H54 (cell line): ENCODE results near the gene PLCB2.

Source experiments
- DNase-seq: peaks from one replicate; pipeline ENCODE4 v3.0.0; 2011; ENCODE audit warnings: low spot score, mixed read lengths; ENCODE audit not compliant: insufficient read length
- FAIRE-seq: peaks from 3 replicates; lab custom pipeline; 2011; peaks lifted over from hg19 to GRCh38; lab: Jason Lieb, UNC
- POLR2A ChIP-seq: IDR thresholded peaks from 2 replicates; pipeline ENCODE4 v1.6.1; 2011; ENCODE audit warnings: low read depth, mild to moderate bottlenecking, low read length

PLCB2 gene

DNA sequence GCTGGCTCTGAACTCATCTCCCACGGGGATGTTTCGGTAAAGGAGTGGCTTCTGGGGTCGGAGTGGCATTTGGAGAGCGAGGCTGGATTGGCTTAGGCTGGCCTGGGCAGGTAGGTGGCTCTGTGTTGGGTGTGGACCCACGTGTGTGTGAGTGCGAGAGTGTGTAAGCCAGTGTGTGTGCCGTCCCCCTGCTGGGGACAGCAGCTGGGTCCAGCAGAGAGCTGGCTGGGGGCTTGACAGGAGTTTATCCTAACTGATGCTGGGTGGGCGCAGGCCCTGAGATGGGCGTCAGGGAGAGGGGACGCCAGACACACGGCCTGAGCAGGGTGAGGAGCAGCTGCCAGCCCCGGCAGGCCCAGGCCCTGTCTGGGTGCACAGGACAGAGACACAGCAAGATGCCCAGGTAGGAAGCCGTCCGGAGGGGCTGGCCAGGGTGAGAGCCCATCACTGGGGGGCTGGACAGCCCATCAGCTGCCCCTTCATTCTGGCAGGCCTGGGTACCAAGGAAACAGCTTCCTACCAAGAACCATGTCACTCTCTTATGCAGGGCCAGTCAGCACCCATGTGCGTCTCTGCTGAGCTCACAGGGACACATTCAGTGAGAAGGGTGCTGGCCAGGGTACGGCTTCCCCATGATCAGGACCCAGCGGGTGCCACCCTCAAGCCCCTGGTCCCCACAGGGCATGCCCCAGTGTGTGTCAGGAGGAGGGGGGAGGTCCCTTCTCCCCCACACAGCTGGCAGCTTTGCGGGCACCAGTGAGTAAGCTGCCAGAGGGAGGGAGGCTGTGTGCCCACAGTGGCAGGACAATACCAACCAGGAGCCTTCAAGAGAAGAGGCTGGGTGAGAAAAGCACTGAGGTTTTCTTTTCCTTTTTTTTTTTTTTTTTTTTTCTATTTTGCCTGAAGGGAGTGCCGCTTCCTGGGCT is 67.8 kb downstream of the PLCB2 start:
- FAIRE-seq = no peak
- DNase-seq = peak; percentile 72
- no peak for TF ChIP-seq POLR2A

DNA sequence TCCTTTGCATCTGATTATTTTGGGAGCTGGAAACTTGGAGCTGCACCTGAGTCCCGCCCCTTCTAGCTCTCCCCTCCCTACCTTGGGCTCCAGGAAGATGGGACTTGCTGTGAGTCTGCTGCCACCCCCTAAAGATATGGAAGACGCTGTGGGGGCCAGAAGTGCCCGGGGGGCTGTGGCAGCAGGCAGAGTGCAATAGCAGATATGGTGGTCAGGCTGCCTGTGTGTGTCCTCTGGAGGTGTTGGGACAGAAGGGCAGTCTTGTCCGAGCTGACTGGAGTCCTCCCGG is 68.4 kb downstream of the PLCB2 start:
- no peak for TF ChIP-seq POLR2A
- DNase-seq (no peak), FAIRE-seq (no peak)

DNA sequence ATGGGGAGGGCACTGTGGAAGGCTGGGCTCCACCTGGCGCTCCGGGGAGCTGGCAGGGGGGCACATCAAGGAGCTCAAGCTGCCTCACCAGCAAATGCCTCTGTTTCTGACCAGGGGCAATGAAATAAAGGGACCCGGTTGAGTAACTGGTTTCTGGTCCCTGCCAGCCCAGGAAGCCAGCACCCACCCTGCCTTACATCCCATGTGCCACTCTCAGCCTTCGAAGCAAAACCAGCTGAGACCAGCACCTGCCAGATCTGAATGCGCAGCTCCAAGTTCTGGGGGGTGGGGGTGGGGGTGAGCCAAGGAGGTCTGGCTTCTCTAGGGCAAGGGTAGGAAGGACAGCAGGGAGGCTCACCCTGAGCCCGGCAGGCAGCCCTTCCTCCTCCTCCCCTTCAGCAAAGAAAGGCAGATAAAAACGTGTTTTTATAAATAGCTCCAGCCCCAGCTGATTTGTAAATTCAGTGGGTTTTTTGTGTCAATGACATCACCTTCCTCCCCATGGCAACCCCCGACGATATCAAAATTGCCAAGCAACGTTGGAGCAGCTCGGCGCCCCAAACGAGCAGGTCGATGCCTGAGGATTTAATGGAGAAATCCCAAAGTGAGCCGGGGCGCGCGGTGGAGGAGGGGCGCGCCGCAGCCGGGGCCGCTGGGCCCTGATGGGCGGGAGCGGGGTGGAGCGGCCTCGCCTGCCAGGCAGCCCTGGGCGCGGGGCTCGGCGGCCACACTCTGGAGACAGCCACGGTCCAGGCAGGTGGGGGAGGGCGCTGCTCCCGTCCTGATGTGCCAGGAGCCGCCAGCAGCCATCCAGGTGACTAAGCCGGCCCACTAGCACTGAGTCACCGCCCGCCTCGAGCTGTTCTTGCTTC is 69.0 kb downstream of the PLCB2 start, which contains the start of gene PAK6:
PAK6 (plus strand) TSS at position 532 of the 872 bp plus-strand sequence. CDS start 25,723 bp downstream, outside the sequence.
- DNase-seq (peak; percentile 94), FAIRE-seq (no peak)

More for the DNA sequence above, 69.0 kb downstream of the PLCB2 start, which contains the start of gene PAK6:
- no peak for TF ChIP-seq POLR2A
